ENCODE measurements around the gene PHPT1. TPM values are rescaled to one million over a fixed set of nuclear protein-coding genes. Genes with fewer than 3 reads are reported as not detected.
"Not testable (repeated sequence)": the region's sequence is repeated elsewhere in the genome, so short reads cannot be mapped to it uniquely, and the experiment has no call there.

PHPT1 gene
- total RNA-seq, 1 experiment from 2014 or later: 75.5 TPM

- Histone ChIP-seq H3K4me3 (ENCODE audit: insufficient read depth, low read depth, low read length) (no peak overlapping the region), H3K36me3 (replicated peaks; ENCODE audit: control insufficient read depth, insufficient read depth, low read length) (peaks cover 35% of the 10 kb centered on the region), H3K27me3 (ENCODE audit: control insufficient read depth, insufficient read depth, low read length) (no peaks in the 10 kb centered on the region)
- DNase-seq: no peak
Measured at GRCh38 chr9:136828474-136829140, 20.6 kb upstream of the PHPT1 start.

GRCh38 chr9:136829412-136829811 is 19.8 kb upstream of the PHPT1 start:
- Histone ChIP-seq H3K4me3 (ENCODE audit: insufficient read depth, low read depth, low read length) (no peak overlapping the region), H3K27me3 (ENCODE audit: control insufficient read depth, insufficient read depth, low read length) (no peaks in the 10 kb centered on the region), H3K36me3 (replicated peaks; ENCODE audit: control insufficient read depth, insufficient read depth, low read length) (peaks cover 35% of the 10 kb centered on the region)
- no peak for DNase-seq

- H3K4me3 ChIP-seq (ENCODE audit: insufficient read depth, low read depth, low read length): no peak overlapping the region
- peaks cover 31% of the 10 kb centered on the region for H3K36me3 ChIP-seq (replicated peaks; ENCODE audit: control insufficient read depth, insufficient read depth, low read length)
- no peak for DNase-seq
- H3K27me3 ChIP-seq (ENCODE audit: control insufficient read depth, insufficient read depth, low read length): no peaks in the 10 kb centered on the region
Measured at GRCh38 chr9:136829981-136830885, 19.0 kb upstream of the PHPT1 start.

- DNase-seq: no peak
- H3K4me3 ChIP-seq (ENCODE audit: insufficient read depth, low read depth, low read length): no peak overlapping the region
- H3K27me3 ChIP-seq (ENCODE audit: control insufficient read depth, insufficient read depth, low read length): no peaks in the 10 kb centered on the region
- H3K36me3 ChIP-seq (replicated peaks; ENCODE audit: control insufficient read depth, insufficient read depth, low read length): peaks cover 24% of the 10 kb centered on the region
Measured at GRCh38 chr9:136831002-136831719, 18.0 kb upstream of the PHPT1 start.

- Histone ChIP-seq H3K4me3 (ENCODE audit: insufficient read depth, low read depth, low read length) (no peak overlapping the region), H3K36me3 (replicated peaks; ENCODE audit: control insufficient read depth, insufficient read depth, low read length) (peaks cover 25% of the 10 kb centered on the region), H3K27me3 (ENCODE audit: control insufficient read depth, insufficient read depth, low read length) (no peaks in the 10 kb centered on the region)
- no peak for DNase-seq
Measured at GRCh38 chr9:136831720-136832104, 17.5 kb upstream of the PHPT1 start.

GRCh38 chr9:136832581-136832980 is 16.6 kb upstream of the PHPT1 start:
- H3K27me3 ChIP-seq (ENCODE audit: control insufficient read depth, insufficient read depth, low read length): no peaks in the 10 kb centered on the region
- no peak overlapping the region for H3K4me3 ChIP-seq (ENCODE audit: insufficient read depth, low read depth, low read length)
- peaks cover 25% of the 10 kb centered on the region for H3K36me3 ChIP-seq (replicated peaks; ENCODE audit: control insufficient read depth, insufficient read depth, low read length)
- no peak for DNase-seq

GRCh38 chr9:136833381-136834048 is 15.7 kb upstream of the PHPT1 start:
- H3K27me3 ChIP-seq (ENCODE audit: control insufficient read depth, insufficient read depth, low read length); DNase-seq; H3K4me3 ChIP-seq (ENCODE audit: insufficient read depth, low read depth, low read length): not testable (repeated sequence)
- H3K36me3 ChIP-seq (replicated peaks; ENCODE audit: control insufficient read depth, insufficient read depth, low read length): peaks cover 24% of the 10 kb centered on the region

GRCh38 chr9:136835162-136835931 is 13.9 kb upstream of the PHPT1 start:
- Histone ChIP-seq H3K27me3 (ENCODE audit: control insufficient read depth, insufficient read depth, low read length) (no peaks in the 10 kb centered on the region), H3K4me3 (ENCODE audit: insufficient read depth, low read depth, low read length) (no peak overlapping the region), H3K36me3 (replicated peaks; ENCODE audit: control insufficient read depth, insufficient read depth, low read length) (peaks cover 18% of the 10 kb centered on the region)
- DNase-seq: no peak

- no peak for DNase-seq
- H3K36me3 ChIP-seq (replicated peaks; ENCODE audit: control insufficient read depth, insufficient read depth, low read length): peaks cover 12% of the 10 kb centered on the region
- no peaks in the 10 kb centered on the region for H3K27me3 ChIP-seq (ENCODE audit: control insufficient read depth, insufficient read depth, low read length)
- H3K4me3 ChIP-seq (ENCODE audit: insufficient read depth, low read depth, low read length): no peak overlapping the region
Measured at GRCh38 chr9:136835932-136836904, 13.0 kb upstream of the PHPT1 start.

GRCh38 chr9:136837146-136837855 is 11.9 kb upstream of the PHPT1 start:
- DNase-seq: no peak
- H3K4me3 ChIP-seq (ENCODE audit: insufficient read depth, low read depth, low read length): no peak overlapping the region
- peaks cover 8% of the 10 kb centered on the region for H3K36me3 ChIP-seq (replicated peaks; ENCODE audit: control insufficient read depth, insufficient read depth, low read length)
- no peaks in the 10 kb centered on the region for H3K27me3 ChIP-seq (ENCODE audit: control insufficient read depth, insufficient read depth, low read length)

- H3K27me3 ChIP-seq (ENCODE audit: control insufficient read depth, insufficient read depth, low read length); H3K4me3 ChIP-seq (ENCODE audit: insufficient read depth, low read depth, low read length); DNase-seq; H3K36me3 ChIP-seq (replicated peaks; ENCODE audit: control insufficient read depth, insufficient read depth, low read length): not testable (repeated sequence)
Measured at GRCh38 chr9:136837856-136838277, 11.3 kb upstream of the PHPT1 start.

Measured in H7 (cell line).